NT2/D1 (cell line): Measurements from ENCODE around the gene DMAC2L.

Source experiments
- YY1 ChIP-seq: IDR thresholded peaks from 2 replicates; pipeline ENCODE4 v1.6.1; 2011; ENCODE audit not compliant: insufficient read length, insufficient read depth
- ZNF274 ChIP-seq: IDR thresholded peaks from 2 replicates; pipeline ENCODE4 v1.6.1; 2011; ENCODE audit warnings: mild to moderate bottlenecking, low read depth, low read length

- no peak for TF ChIP-seq ZNF274
- TF ChIP-seq YY1 = no peak
Observed at GRCh38 chr14:50335989-50336824, 24.1 kb downstream of the DMAC2L start.
